NCI-H1417 (cell line): ENCODE data around the gene NBEA.

Experiments
- DNase-seq, 3 experiments: peaks; one replicate each; lab custom pipeline; 2025; lab: John Stamatoyannopoulos, UW

The NBEA gene

DNA sequence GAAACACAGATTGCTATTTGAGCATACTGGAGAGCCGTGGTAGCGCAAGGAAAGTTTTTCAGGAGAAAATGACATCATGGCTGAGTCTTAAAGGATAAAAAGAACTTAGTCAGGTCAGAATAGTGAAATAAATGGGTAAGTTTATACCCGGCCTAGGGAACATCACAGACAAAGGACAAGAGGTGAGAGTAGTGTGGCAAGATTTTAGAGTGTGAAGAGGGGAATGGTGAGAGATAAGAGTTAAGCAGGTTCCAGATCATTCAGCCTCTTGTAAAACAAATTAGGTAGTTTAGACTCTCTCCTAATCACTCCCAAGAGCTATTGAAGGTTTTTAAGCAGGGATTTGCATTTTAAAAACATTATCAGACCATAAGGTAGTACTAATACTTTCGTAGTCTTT, 650.4 kb downstream of the NBEA start:
- no peak for DNase-seq

GRCh38 chr13:35593651-35594050, 651.6 kb downstream of the NBEA start:
- DNase-seq, result peak in 2 of 3 experiments; percentile 35 to 80

DNA sequence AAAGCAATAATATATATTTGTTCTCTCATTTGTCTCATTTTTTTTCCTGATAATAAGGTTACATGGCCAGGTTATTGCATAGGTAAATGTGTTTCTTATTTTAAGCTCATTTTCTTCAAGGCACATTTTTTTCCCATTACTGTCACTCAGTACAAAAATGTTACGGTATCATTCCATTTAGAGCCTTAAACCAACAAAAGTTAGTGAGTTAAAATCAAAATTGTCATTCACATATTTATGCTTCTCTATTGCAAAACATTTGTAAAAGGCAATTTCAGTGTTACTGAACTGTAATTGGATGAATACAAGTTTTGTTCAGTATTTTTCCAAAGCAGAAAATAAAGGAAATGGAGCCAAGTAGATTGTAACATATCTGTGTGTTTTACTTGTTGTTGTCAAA, 652.0 kb downstream of the NBEA start:
- no peak for DNase-seq

DNA sequence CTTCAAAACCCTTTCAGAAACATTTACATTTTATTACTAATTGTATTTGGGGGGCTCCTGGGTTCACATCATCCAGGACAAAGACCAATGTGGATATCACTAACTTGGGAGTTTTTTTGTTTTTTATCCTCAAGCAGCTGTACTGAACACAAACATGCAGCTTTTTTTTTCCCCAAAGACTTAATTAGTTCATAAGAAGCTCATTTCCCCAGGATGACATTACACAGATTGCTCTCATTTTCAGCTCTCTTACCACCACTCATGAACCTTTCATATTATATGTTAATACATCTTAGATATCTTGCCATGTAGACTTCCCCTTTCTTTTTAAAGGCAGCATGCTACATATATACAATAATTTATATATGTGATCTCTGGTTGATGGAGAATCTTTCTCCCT, 653.1 kb downstream of the NBEA start:
- DNase-seq, result no peak

GRCh38 chr13:35596321-35597030, 654.4 kb downstream of the NBEA start:
- no peak for DNase-seq

- DNase-seq, result no peak
Measured at GRCh38 chr13:35597451-35597850, 655.4 kb downstream of the NBEA start.

- DNase-seq, result no peak
Measured at GRCh38 chr13:35598233-35598632, 656.2 kb downstream of the NBEA start.

DNA sequence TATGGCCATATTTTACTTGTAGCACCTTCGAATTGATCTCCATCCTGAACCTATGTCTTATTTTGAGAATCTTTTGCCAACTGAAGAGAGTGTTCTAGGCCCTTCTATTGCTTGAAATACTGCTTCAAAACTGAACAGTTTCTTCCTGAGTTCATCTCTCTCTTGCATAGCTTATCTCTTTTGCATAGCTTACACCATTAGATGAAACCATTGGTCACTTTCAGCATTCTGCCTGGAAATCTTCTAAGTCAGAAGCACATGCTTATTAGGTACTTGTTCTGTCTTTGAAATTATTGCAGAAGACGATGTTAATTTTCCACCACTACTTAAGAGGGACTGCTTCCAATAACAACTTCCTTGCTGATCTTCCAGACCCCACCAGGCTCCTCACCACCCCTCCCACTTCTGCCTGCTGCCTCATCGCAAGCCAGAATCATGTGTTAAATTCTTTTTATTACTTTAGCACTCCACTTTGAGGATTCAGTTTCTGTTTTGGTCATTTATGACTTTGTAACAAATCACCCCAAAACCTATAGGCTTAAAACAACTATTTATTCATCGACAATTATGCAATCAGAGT, 656.8 kb downstream of the NBEA start:
- DNase-seq, result no peak

- peak in 1 of 3 experiments; percentile 20 for DNase-seq
Measured at GRCh38 chr13:35599384-35599783, 657.3 kb downstream of the NBEA start.

DNA sequence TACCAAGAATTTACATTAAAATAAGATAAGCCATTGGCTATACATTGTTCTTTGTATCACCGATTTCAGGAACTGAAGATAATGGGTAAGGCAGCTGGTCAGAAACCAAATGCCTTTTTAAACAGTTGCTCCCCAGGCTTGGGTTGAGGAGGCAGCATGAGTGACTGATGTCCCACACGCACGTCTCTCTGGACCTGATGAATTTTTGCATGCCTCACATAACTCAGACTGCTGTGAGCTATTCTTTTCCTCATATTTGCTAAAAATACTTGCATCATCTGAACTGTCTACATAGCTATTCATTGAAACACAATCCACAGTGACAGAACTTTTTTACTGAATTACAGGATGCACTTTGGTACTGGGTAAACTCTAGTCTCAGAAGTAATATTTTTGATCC, 658.1 kb downstream of the NBEA start:
- DNase-seq, result no peak

- DNase-seq, result peak in 1 of 3 experiments; percentile 2
Measured at GRCh38 chr13:35603593-35604285, 661.7 kb downstream of the NBEA start.

- DNase-seq, result no peak
Measured at GRCh38 chr13:35614666-35615065, 672.6 kb downstream of the NBEA start.

- no peak for DNase-seq
Measured at GRCh38 chr13:35617420-35617819, 675.4 kb downstream of the NBEA start.

DNA sequence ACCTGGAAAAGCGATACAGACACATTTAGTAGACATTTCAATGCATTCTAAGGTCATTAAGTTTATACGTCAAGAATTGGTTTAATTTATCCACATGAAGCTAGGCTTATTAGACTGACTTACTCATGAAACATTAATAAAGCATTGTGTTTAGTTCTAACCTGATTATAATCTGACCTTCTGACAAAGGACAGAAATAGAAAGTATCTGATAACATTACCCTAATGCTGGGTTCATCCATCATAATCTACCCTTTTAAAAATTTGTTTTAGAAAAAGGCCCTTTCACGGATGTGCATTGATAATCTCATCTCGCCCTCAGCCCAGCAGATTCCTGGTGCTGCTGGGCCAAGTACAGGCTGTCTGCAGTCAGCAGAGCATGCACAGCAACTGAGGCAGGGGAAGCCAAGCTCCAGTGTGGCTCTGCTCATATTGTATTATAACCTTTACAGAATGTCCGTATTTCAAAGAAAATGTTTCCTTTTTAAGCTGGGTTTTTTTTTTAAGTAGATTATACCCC, 676.6 kb downstream of the NBEA start:
- no peak for DNase-seq

DNA sequence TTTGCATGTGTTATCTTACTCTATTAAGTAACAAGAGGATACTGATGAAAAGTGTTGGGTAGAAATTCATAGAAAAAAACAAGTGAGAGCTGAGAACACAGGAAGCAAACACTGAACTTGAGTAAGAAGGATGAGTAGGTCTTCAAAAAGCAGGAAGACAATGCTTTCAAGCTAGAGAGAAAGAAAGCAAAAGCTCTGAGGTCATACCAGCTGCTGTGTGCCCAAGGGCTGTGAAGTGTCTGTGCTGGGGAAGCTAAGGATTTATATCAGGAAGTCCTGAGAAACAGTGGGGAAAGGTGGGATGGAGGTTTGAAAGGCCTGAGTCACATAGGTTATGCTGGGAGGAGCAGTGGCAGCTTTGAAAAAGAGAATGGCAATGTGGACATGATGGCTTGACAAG, 679.9 kb downstream of the NBEA start:
- DNase-seq, result no peak

GRCh38 chr13:35629026-35629425, 687.0 kb downstream of the NBEA start:
- DNase-seq, result no peak

DNA sequence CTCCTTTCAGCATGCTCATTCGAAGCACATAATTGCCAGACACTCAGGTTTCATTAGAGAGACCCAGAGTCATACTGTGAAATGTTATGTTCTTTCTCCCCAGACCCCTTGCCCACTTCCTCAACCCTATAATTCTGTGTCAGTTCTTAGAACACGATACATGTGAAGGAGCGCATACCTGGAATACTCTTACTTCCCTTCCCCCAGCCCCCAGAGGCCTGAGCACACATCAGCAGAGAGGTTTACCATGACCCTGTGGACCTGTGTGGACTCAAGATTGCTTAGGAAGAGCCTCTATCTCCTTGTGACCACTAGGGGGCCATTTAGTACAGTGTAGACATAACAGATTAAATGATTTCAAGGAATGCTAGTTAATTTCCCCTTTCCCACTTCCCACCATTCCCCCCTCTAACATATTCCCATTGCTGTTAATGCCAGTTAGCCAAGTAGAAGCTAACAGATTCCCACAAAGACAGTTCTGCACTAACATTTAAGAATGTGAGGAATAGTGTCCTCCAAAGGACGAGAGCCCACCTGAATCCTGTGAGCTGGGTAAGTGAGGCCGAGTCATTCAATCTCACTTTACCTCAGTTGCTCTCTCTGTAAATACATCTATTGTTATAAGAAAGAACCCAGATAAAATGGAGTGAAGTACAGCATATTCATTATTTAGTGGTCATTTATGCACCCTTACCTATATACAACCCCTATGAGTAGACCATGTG, 688.6 kb downstream of the NBEA start:
- peak; percentile 10 to 56 (median 45) for DNase-seq

GRCh38 chr13:35631666-35632065, 689.6 kb downstream of the NBEA start:
- no peak for DNase-seq

GRCh38 chr13:35643625-35644024, 701.6 kb downstream of the NBEA start:
- no peak for DNase-seq

DNA sequence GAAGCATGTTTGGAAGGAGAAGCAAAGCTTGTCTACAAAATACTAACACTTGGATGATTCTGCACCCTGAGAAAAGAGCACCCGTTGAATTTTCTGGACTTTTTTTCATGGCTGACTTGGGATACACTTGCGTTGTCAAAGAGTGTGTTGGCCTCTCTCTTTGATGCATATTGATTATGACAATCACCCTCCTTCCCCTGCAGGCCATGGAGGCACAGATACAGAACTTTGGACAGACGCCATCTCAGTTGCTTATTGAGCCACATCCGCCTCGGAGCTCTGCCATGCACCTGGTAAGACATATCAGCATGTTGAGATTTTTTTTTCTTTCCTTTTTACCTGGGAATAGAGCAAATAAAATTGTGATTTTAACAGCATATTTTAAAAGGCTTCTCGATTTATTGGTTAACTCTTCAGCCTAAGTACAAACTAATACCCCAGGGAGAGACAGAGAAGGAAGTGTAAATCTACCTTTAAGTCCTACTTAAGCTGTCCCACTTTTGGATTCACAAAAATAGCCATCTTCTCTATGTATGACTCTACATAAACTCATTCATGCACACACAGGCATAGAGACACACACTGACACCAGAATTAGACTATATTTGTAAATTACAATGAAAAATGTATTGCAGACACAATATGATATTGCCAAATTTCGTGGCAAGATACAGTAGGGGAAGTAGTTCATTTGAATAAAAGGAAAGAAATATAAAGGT, 704.1 kb downstream of the NBEA start:
- DNase-seq, result no peak

- no peak for DNase-seq
Measured at GRCh38 chr13:35648201-35648600, 706.1 kb downstream of the NBEA start.

GRCh38 chr13:35649162-35649561, 707.1 kb downstream of the NBEA start:
- no peak for DNase-seq
